H1 (cell line): ENCODE data around the gene GPR25. TPM values are rescaled to one million over a fixed set of nuclear protein-coding genes. Genes with fewer than 3 reads are reported as not detected.

Experiments
- CTCF ChIA-PET: fragments of 300-600 bp; sonication (Branson Sonifier 250); formaldehyde crosslinking; loops from one replicate; lab custom pipeline; 2021; ENCODE audit not compliant: partially characterized antibody; lab: Charles Lee
- POLR2A ChIA-PET: fragments of 300-600 bp; sonication (Branson Sonifier 250); formaldehyde crosslinking; loops from one replicate; lab custom pipeline; 2021; ENCODE audit warnings: inconsistent platforms; ENCODE audit not compliant: partially characterized antibody; lab: Charles Lee
- DNase-seq, 2 experiments: peaks; one replicate each; pipeline versions ENCODE4 v3.0.0 to v3.0.0-alpha.2; 2010 to 2022; ENCODE audit warnings: low spot score in 2 of 2, low read depth in 1 of 2, mixed read lengths in 1 of 2
- FAIRE-seq: peaks from 2 replicates; lab custom pipeline; 2011; peaks lifted over from hg19 to GRCh38; lab: Jason Lieb, UNC
- H2AFZ ChIP-seq: 2 replicates; pipeline ENCODE4 v1.8.1; 2012; ENCODE audit warnings: low read length, inconsistent platforms
- H2AK5ac ChIP-seq: 2 replicates; pipeline ENCODE4 v1.6.1; 2013; ENCODE audit warnings: low read depth, low read length
- H2BK120ac ChIP-seq: replicated peaks from 2 replicates; pipeline ENCODE3; 2013; ENCODE audit warnings: low read depth, low read length, inconsistent platforms
- H2BK12ac ChIP-seq: 2 replicates; pipeline ENCODE4 v1.6.1; 2013; ENCODE audit warnings: low read depth, low read length
- H2BK15ac ChIP-seq: 2 replicates; pipeline ENCODE4 v1.6.1; 2013; ENCODE audit warnings: low read length
- H2BK20ac ChIP-seq: 2 replicates; pipeline ENCODE4 v1.6.1; 2013; ENCODE audit warnings: low read length
- H2BK5ac ChIP-seq: 2 replicates; pipeline ENCODE4 v1.6.1; 2013; ENCODE audit warnings: low read depth, low read length
- H3K14ac ChIP-seq: 2 replicates; pipeline ENCODE4 v1.6.1; 2013; ENCODE audit warnings: inconsistent platforms; ENCODE audit not compliant: insufficient read length
- H3K18ac ChIP-seq: 2 replicates; pipeline ENCODE4 v1.6.1; 2013; ENCODE audit warnings: low read length; ENCODE audit errors: extremely low read depth
- H3K23ac ChIP-seq: 2 replicates; pipeline ENCODE4 v1.6.1; 2013; ENCODE audit warnings: inconsistent platforms; ENCODE audit not compliant: insufficient read length
- H3K23me2 ChIP-seq: 2 replicates; pipeline ENCODE4 v1.6.1; 2013; ENCODE audit warnings: low read depth, low read length
- H3K27ac ChIP-seq: 2 replicates; pipeline ENCODE4 v1.6.1; 2011; ENCODE audit warnings: low read depth, low read length, inconsistent platforms
- H3K27me3 ChIP-seq, 4 experiments: replicated peaks in 1 of 4; 1 replicate in 1 of 4; 2 replicates in 3 of 4; pipeline versions ENCODE4 v1.6.1 to v1.8.1; 2011 to 2013; ENCODE audit warnings: low read length in 3 of 4, mild to moderate bottlenecking in 3 of 4, inconsistent platforms in 2 of 4, mixed read lengths in 2 of 4, moderate library complexity in 1 of 4; ENCODE audit not compliant: control insufficient read depth in 3 of 4, insufficient read depth in 3 of 4; ENCODE audit errors: extremely low read depth in 1 of 4
- H3K36me3 ChIP-seq, 4 experiments: 2 replicates each; pipeline versions ENCODE4 v1.6.1 to v1.8.1; 2011 to 2013; ENCODE audit warnings: mild to moderate bottlenecking in 4 of 4, low read length in 3 of 4, moderate library complexity in 2 of 4, control low read depth in 1 of 4, inconsistent platforms in 1 of 4; ENCODE audit not compliant: insufficient read depth in 4 of 4, control insufficient read depth in 2 of 4
- H3K4ac ChIP-seq: replicated peaks from 2 replicates; pipeline ENCODE3; 2013; ENCODE audit warnings: low read length, low read depth, mixed read lengths, inconsistent platforms; ENCODE audit not compliant: insufficient read length
- H3K4me1 ChIP-seq, 4 experiments: replicated peaks in 1 of 4; 1 replicate in 1 of 4; 2 replicates in 3 of 4; pipeline versions ENCODE4 v1.6.1 to v1.8.1; 2011 to 2013; ENCODE audit warnings: low read length in 3 of 4, inconsistent platforms in 2 of 4, mixed read lengths in 1 of 4; ENCODE audit not compliant: insufficient read depth in 4 of 4, control insufficient read depth in 3 of 4
- H3K4me2 ChIP-seq, 2 experiments: 2 replicates each; pipeline versions ENCODE4 v1.6.1 to v1.8.1; 2011 to 2013; ENCODE audit warnings: low read depth in 2 of 2, low read length in 2 of 2, control low read depth in 1 of 2, inconsistent platforms in 1 of 2, mild to moderate bottlenecking in 1 of 2; ENCODE audit not compliant: insufficient read depth in 1 of 2
- H3K4me3 ChIP-seq, 4 experiments: fragments of 200-600, 300-600 bp in 1 of 4; sonication (generic), shearing (Covaris generic), sonication (Bioruptor Twin) in 1 of 4; 2 replicates each; pipeline versions ENCODE4 v1.5.1 to v1.8.1; 2011 to 2016; ENCODE audit warnings: low read length in 4 of 4, low read depth in 3 of 4, control low read depth in 2 of 4, inconsistent platforms in 2 of 4, mild to moderate bottlenecking in 2 of 4, mixed read lengths in 1 of 4, moderate library complexity in 1 of 4; ENCODE audit not compliant: insufficient read depth in 2 of 4; ENCODE audit errors: extremely low read depth in 1 of 4
- H3K56ac ChIP-seq: replicated peaks from 2 replicates; pipeline ENCODE3; 2013; ENCODE audit warnings: low read depth, mild to moderate bottlenecking, mixed read lengths, low read length, inconsistent platforms; ENCODE audit not compliant: insufficient read length
- H3K79me1 ChIP-seq: 2 replicates; pipeline ENCODE4 v1.6.1; 2013; ENCODE audit warnings: low read depth, low read length, control low read depth
- H3K79me2 ChIP-seq, 2 experiments: 2 replicates each; pipeline versions ENCODE4 v1.6.1 to v1.8.1; 2012 to 2013; ENCODE audit warnings: low read length in 2 of 2, mild to moderate bottlenecking in 2 of 2, inconsistent platforms in 1 of 2; ENCODE audit not compliant: insufficient read depth in 2 of 2, control insufficient read depth in 1 of 2
- H3K9ac ChIP-seq, 4 experiments: replicated peaks in 1 of 4; 1 replicate in 1 of 4; 2 replicates in 3 of 4; pipeline versions ENCODE4 v1.6.1 to v1.8.1; 2011 to 2013; ENCODE audit warnings: low read depth in 3 of 4, low read length in 3 of 4, control low read depth in 2 of 4, mild to moderate bottlenecking in 2 of 4, moderate library complexity in 2 of 4, inconsistent platforms in 1 of 4; ENCODE audit errors: extremely low read depth in 1 of 4
- H3K9me3 ChIP-seq, 2 experiments: 2 replicates each; pipeline versions ENCODE4 v1.6.1 to v1.8.1; 2012 to 2013; ENCODE audit warnings: mild to moderate bottlenecking in 2 of 2, moderate library complexity in 2 of 2, control low read depth in 1 of 2, inconsistent platforms in 1 of 2, low read depth in 1 of 2, low read length in 1 of 2, mixed read lengths in 1 of 2; ENCODE audit not compliant: insufficient read depth in 2 of 2
- H4K20me1 ChIP-seq, 2 experiments: replicated peaks in 1 of 2; 2 replicates each; pipeline versions ENCODE3 to v1.8.1; 2011 to 2013; ENCODE audit warnings: inconsistent platforms in 2 of 2, low read length in 2 of 2, mild to moderate bottlenecking in 1 of 2; ENCODE audit not compliant: insufficient read depth in 2 of 2, control insufficient read depth in 1 of 2
- H4K5ac ChIP-seq: 2 replicates; pipeline ENCODE4 v1.6.1; 2013; ENCODE audit warnings: low read length, low read depth, mixed read lengths, inconsistent platforms; ENCODE audit not compliant: insufficient read length
- H4K8ac ChIP-seq: 2 replicates; pipeline ENCODE4 v1.8.0; 2013; ENCODE audit warnings: mild to moderate bottlenecking, moderate library complexity, low read length, inconsistent platforms; ENCODE audit not compliant: insufficient read depth; ENCODE audit errors: extremely low read depth
- H4K91ac ChIP-seq: replicated peaks from 2 replicates; pipeline ENCODE3; 2013; ENCODE audit warnings: low read length, mixed read lengths, inconsistent platforms; ENCODE audit not compliant: insufficient read length
- FOSL1 ChIP-seq: IDR thresholded peaks from 2 replicates; pipeline ENCODE4 v1.6.1; 2011; ENCODE audit warnings: mild to moderate bottlenecking, low read depth, low read length, moderate library complexity; ENCODE audit not compliant: insufficient read depth
- GTF2F1 ChIP-seq: IDR thresholded peaks from 2 replicates; pipeline ENCODE4 v1.6.1; 2012; ENCODE audit warnings: low read depth, low read length, improper control_type of control experiment, borderline replicate concordance
- PHF8 ChIP-seq: fragments of 200-600 bp; sonication (generic); conservative IDR thresholded peaks from 2 replicates; pipeline ENCODE4 v1.7.1; 2012; ENCODE audit warnings: low read depth, mild to moderate bottlenecking, inconsistent platforms, low read length, moderate library complexity
- SIRT6 ChIP-seq: IDR thresholded peaks from one replicate; pipeline ENCODE4 v1.7.1; 2012; ENCODE audit warnings: low read length, inconsistent platforms
- SIX5 ChIP-seq: IDR thresholded peaks from 2 replicates; pipeline ENCODE4 v1.6.1; 2011; ENCODE audit warnings: mild to moderate bottlenecking, low read depth, low read length
- WGBS, 2 experiments: shearing (Covaris generic) in 1 of 2; methylation state at CpG; one replicate each; pipeline versions ENCODE4 v1.1.6 to v1.1.7; 2013 to 2015; ENCODE audit warnings: low lambda C conversion rate in 2 of 2, mixed read lengths in 2 of 2, inconsistent platforms in 1 of 2, low coverage in 1 of 2, missing lambda C conversion rate in 1 of 2; ENCODE audit not compliant: insufficient replicate concordance in 2 of 2, insufficient coverage in 1 of 2, insufficient read length in 1 of 2; ENCODE audit errors: extremely low coverage in 1 of 2, missing lambda C conversion rate in 1 of 2; 5-methylcytosine and 5-hydroxymethylcytosine counted together
- polyA plus RNA-seq, 7 experiments: library from polyadenylated mRNA; depleted of rRNA in 3 of 7; stranded (reverse) in 5 of 7; unstranded in 2 of 7; fragments of >200 nt in 5 of 7; fragments of 200-250 nt in 2 of 7; gene quantifications; 1 replicate in 5 of 7; 2 replicates in 1 of 7; 4 replicates in 1 of 7; pipeline versions ENCODE4 v1.2.1 to v1.2.3, GENCODE V29; 2011 to 2013; ENCODE audit warnings: missing spikeins in 2 of 7, mixed read lengths in 2 of 7
- total RNA-seq: library from RNA; stranded (reverse); fragmentation: NEBNext Ultra II Directional; extraction: Animal tissue kit (Norgen Biotek cat#: 25700); gene quantifications from 2 replicates; pipeline ENCODE4 v1.2.1, GENCODE V29; 2021

Gene GPR25
- total and polyA plus RNA-seq, 2 of the 8 experiments (the other 6 are each of a cell fraction or from before 2014, with no cell fraction given): not detected

DNA sequence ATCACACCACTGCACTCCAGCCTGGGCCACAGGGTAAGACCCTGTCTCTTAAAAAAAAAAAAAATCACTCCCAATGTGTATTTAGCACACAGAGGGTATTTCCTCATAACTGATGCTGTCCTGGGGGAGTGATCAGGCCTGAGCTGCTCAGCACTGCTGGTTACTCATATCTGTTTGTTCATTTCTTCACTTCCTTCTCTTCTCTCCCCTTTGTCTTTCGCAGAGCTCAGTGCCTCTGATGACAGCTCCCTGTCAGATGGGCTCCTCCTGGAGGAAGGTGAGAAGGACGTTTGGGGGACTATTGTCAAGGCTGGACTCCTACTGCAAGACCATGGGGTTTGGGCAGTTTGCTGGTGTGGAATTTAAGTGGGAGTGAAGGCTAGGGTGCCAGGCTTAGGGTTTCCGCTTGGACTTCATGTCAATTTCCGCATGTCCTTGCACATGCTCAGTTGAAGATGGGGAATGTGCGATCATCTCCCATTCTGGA lies 34.9 kb downstream of the GPR25 start:
- DNase-seq (no peak), FAIRE-seq (no peak)
- H3K4me1 ChIP-seq: no peaks in the 10 kb centered on the region
- no peaks in the 10 kb centered on the region for H3K23me2 ChIP-seq
- H2AK5ac ChIP-seq: no peak overlapping the region
- no peak overlapping the region for H4K5ac ChIP-seq
- H3K4me3 ChIP-seq: no peak overlapping the region
- ChIA-PET POLR2A (interaction anchor here (0.7 to 15.2 kb wide), 5 partner anchors 8 to 143 kb away, joined by 3 to 208 read pairs (median 5); partner anchors contain the start of gene INAVA), CTCF (interaction anchor here (0.7 to 2.2 kb wide), 7 partner anchors 9 to 347 kb away, joined by 3 to 8 read pairs (median 4); no protein-coding TSS in a partner anchor)
- no peak overlapping the region for H2AFZ ChIP-seq
- H3K27ac ChIP-seq: no peak overlapping the region
- H3K9ac ChIP-seq: no peak overlapping the region
- H3K79me1 ChIP-seq: no peaks in the 10 kb centered on the region
- no peak overlapping the region for H3K14ac ChIP-seq
- H3K27me3 ChIP-seq: no peaks in the 10 kb centered on the region
- no peak overlapping the region for H2BK120ac ChIP-seq
- H3K79me2 ChIP-seq: no peaks in the 10 kb centered on the region
- WGBS, 2 experiments: 86% methylated on average over 5 of the region's 5 CpGs; no CpG with 5 or more reads in 1 of the 2 experiments
- H2BK15ac ChIP-seq: no peak overlapping the region
- H3K18ac ChIP-seq: no peak overlapping the region
- no peak overlapping the region for H3K23ac ChIP-seq
- peaks cover 0 to 4% of the 10 kb centered on the region in 2 experiments for H4K20me1 ChIP-seq
- no peak overlapping the region for H2BK12ac ChIP-seq
- H3K4me2 ChIP-seq: no peak overlapping the region
- no peak overlapping the region for H2BK5ac ChIP-seq
- no peak overlapping the region for H3K56ac ChIP-seq
- no peak overlapping the region for H3K4ac ChIP-seq
- no peak overlapping the region; the same call in 1 of the 2 replicates for H4K8ac ChIP-seq
- H3K9me3 ChIP-seq: no peaks in the 10 kb centered on the region
- peaks cover 26 to 65% (median 44%) of the 10 kb centered on the region in 4 experiments; a peak in 7 of 8 replicates for H3K36me3 ChIP-seq
- no peak overlapping the region for H2BK20ac ChIP-seq
- H4K91ac ChIP-seq: no peak overlapping the region
- no peak for TF ChIP-seq PHF8
- TF ChIP-seq SIX5: no peak
- TF ChIP-seq FOSL1: no peak
- no peak for TF ChIP-seq GTF2F1
- TF ChIP-seq SIRT6: no peak
